Activated naive CD8-positive, alpha-beta T cell treated with anti-CD3 and anti-CD28 coated beads, Interleukin-2, amount 50 U/mL, for 24 hours (primary cell): ENCODE data around the gene VMO1.

Experiments
- ATAC-seq: fragments of 150-1000 bp; cut with Tn5 transposase; one replicate; pipeline ENCODE4 v1.10.0; 2021
- DNase-seq: peaks from one replicate; pipeline ENCODE4 v3.0.0; 2021
- H3K27ac Mint-ChIP-seq: one replicate; pipeline ENCODE4 v1.8.0; 2021; ENCODE audit warnings: mild to moderate bottlenecking, mixed read lengths
- H3K27me3 Mint-ChIP-seq: one replicate; pipeline ENCODE4 v1.8.0; 2021; ENCODE audit warnings: mixed read lengths
- H3K36me3 Mint-ChIP-seq: one replicate; pipeline ENCODE4 v1.8.0; 2021; ENCODE audit warnings: low read depth, mixed read lengths
- H3K4me1 Mint-ChIP-seq: one replicate; pipeline ENCODE4 v1.8.0; 2021; ENCODE audit warnings: mixed read lengths
- H3K4me3 Mint-ChIP-seq: one replicate; pipeline ENCODE4 v1.8.0; 2021; ENCODE audit warnings: mild to moderate bottlenecking, moderate library complexity, mixed read lengths
- H3K9me3 Mint-ChIP-seq: one replicate; pipeline ENCODE4 v1.8.0; 2021; ENCODE audit warnings: mixed read lengths

The VMO1 gene

DNA sequence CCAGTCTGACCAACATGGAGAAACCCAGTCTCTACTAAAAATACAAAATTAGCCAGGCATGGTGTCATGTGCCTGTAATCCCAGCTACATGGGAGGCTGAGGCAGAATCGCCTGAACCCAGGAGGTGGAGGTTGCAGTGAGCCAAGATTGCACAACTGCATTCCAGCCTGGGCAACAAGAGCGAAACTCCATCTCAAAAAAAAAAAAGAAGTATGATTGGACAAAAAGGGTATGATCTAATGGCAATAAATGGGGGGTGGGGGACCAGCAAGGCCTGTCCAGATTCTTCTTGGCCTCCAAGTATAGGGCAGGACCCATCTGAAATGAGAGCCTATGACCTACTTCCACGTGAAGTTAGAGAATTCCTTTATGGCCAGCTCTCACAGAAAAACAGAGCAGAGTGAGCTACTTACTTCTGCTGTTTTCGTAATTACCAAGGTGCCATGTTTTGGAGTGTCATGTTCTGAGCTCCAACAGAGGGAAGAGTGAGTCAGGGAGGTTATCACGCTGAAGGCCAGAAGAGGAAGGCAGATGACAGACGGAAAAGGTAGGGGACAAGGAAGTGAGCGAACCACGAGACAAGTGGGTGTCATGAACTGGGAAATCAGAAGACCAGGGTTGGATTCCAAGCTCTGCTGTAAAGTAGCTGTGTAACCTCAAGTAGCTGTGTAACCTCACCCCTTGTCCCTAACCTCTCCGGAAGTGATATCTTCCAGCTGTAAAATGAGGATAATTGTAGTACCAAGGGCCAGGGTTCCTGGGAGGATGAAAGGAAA, 50.1 kb downstream of the VMO1 start:
- Mint-ChIP-seq H3K4me1 (peaks cover 49% of the 10 kb centered on the region), H3K4me3 (no peak overlapping the region), H3K9me3 (no peaks in the 10 kb centered on the region), H3K36me3 (no peaks in the 10 kb centered on the region), H3K27me3 (peaks cover 18% of the 10 kb centered on the region), H3K27ac (peak overlapping the region; percentile 35)
- ATAC-seq (no peak), DNase-seq (no peak)
